HG03558 (cell line): ENCODE results near the gene ENDOV.

Experiments used
- ATAC-seq: cut with Tn5 transposase; IDR thresholded peaks from one replicate; pipeline ENCODE4 v1.9.1; 2021; ENCODE audit warnings: moderate number of reproducible peaks; ENCODE audit not compliant: unreplicated experiment; ENCODE audit errors: extremely low read depth

Gene ENDOV

GRCh38 chr17:80477647-80478478 is 62.9 kb downstream of the ENDOV start:
- ATAC-seq = no peak

GRCh38 chr17:80478487-80479245 is 63.7 kb downstream of the ENDOV start:
- no peak for ATAC-seq

- ATAC-seq = no peak
These were observed 64.2 kb downstream of the ENDOV start for GRCh38 chr17:80479246-80479566.

GRCh38 chr17:80480248-80480647 is 65.3 kb downstream of the ENDOV start:
- no peak for ATAC-seq

GRCh38 chr17:80481284-80482057 is 66.5 kb downstream of the ENDOV start:
- ATAC-seq = no peak

GRCh38 chr17:80482058-80482318 is 67.0 kb downstream of the ENDOV start:
- ATAC-seq = no peak

GRCh38 chr17:80482555-80483308 is 67.8 kb downstream of the ENDOV start:
- no peak for ATAC-seq

- no peak for ATAC-seq
These were observed 70.9 kb downstream of the ENDOV start for GRCh38 chr17:80485846-80486245.

GRCh38 chr17:80486692-80487091 is 71.7 kb downstream of the ENDOV start:
- no peak for ATAC-seq

- ATAC-seq = no peak
These were observed 72.5 kb downstream of the ENDOV start for GRCh38 chr17:80487511-80487910.
